Activated CD4-positive, alpha-beta T cell treated with anti-CD3 and anti-CD28 coated beads for 4 hours (primary cell): ENCODE measurements around the gene BRSK1.

Source experiments
- DNase-seq, 2 donors: peaks; one replicate each; pipeline ENCODE4 v3.0.0-alpha.2; 2020

BRSK1 gene

DNA sequence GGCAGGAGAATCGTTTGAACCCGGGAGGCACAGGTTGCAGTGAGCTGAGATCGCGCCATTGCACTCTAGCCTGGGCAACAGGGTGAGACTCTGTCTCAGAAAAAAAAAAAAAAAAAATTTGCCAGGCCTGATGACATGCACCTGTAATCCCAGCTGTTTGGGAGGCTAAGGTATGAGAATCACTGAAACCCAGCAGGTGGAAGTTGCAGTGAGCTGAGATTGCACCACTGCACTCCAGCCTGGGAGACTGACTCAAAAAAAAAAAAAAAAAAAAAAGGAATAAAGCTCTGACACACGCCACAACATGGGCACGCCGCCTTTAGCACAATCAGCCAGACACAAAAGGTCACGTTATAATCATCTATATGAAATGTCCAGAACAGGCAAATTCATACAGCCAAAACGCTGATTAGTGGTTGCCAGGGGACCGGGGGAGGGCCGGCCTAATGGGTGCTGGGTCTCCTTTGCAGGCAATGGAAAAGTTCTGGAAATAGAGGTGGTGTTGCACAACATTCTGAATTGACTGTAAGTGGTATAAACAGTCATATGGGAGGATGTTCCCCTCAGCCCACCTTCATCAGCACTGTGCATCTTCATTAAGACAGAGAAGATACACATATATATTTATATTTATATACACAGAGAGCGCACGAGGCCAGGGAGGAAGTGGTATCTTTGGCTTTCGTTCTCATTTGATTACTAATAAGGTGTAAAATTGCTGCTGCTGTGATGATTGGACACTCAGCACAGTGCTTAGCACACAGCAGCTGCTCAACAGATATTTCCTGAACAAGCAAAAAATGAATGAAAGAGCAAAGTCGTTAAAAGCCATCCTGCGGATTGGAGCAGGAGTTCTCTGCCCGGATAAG is 7.7 kb upstream of the BRSK1 start:
- no peak for DNase-seq

DNA sequence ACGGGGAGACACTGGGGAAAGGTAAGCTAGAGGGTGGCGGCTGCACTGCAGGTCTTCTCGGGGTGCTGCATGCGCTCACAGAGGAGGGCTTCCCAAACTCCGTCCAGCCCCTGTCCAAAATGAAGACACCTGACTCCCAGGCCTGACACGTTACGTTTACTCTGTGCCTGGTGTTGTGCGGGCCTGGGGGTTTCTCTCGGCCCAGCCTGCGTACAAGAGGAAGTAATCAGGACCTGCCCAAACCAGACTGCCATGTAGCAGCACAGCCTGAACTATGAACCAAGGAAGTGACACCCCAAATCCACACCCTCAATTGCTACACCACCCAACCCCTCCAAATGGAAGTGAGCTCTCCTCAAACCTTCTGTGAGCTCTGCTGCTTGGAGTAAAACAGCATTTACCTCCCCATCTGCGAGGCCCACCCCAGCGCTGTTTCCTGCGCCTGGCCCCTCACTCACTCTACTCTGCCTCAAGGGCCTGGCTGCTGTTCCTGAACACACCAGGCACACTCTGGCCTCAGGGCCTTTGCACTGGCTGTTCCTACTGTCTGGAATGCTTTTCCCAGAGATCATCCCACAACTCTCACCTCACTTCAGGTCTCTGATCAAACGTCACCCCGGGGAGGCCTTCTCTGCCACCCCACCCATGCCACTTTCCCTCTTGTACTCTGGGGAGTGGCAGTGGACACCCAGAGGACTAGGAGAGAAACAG is 6.9 kb upstream of the BRSK1 start:
- no peak for DNase-seq

DNA sequence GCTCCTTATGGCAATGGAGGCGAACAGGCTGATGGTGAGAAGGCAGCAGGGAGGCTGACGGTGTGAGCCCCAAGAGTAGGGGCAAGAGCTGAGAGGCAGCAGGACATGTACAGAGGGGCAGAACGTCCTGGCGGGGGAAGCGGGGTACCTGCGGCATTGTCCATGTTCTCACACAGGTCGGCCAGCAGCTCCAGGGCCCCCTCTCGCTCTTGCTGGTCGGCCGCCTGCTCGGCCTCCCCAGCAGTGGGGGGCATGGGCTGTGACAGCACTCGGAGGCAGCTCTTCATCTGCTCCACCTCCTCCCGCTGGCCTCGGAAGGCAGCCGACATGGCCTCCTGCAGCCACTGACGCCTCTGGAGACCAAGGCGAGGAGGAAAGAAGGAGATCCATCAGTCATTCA is 6.3 kb upstream of the BRSK1 start:
- no peak for DNase-seq

DNA sequence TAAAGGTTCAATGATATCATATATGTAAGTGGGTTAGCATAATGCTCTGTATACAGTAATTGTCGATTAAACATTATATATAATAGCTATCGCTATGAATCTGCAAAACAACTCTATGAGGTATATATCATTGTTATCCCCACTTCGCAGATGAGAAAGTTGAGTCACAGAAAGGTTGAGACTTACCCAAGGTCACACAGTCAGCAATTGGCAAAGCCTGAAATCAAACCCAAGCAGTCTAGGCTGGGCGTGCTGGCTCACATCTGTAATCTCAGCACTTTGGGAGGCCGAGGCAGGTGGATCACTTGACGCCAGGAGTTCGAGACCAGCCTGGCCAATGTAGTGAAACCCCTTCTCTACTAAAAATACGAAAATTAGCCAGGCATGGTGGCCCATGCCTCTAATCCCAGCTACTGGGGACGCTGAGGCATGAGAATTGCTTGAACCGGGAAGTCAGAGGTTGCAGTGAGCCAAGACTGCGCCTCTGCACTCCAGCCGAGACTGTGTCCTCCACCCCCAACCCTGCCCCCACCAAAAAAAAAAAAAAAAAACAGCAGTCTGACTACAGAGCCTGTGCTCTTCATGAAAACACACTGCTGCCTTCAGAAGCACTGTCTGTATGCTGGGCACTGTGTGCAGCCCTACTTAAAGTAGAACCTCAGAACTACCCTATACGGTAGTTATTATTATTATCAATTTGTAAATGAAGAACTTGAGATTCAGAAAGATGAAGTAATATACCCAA is 5.2 kb upstream of the BRSK1 start:
- DNase-seq: no peak

DNA sequence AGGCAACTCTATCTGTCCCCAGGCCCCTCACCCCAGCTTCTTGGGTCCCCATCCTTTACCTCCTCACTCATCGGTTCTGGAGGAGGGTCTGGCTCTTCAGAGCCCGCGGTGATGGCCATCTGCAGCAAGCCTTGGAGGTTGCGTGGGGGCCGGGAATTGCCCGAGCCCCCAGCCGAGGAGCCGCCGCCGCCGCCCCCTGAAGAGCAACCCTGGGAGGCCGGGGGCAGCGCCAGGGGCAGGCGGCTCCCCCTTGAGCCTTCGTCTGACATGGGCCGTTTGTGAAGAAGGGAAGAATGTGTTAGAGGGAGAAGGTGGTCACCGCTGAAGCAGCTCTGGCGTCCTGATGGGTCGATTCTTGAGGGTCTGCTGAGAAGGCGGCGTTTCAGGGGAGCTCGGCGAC is 4.5 kb upstream of the BRSK1 start:
- DNase-seq: no peak

DNA sequence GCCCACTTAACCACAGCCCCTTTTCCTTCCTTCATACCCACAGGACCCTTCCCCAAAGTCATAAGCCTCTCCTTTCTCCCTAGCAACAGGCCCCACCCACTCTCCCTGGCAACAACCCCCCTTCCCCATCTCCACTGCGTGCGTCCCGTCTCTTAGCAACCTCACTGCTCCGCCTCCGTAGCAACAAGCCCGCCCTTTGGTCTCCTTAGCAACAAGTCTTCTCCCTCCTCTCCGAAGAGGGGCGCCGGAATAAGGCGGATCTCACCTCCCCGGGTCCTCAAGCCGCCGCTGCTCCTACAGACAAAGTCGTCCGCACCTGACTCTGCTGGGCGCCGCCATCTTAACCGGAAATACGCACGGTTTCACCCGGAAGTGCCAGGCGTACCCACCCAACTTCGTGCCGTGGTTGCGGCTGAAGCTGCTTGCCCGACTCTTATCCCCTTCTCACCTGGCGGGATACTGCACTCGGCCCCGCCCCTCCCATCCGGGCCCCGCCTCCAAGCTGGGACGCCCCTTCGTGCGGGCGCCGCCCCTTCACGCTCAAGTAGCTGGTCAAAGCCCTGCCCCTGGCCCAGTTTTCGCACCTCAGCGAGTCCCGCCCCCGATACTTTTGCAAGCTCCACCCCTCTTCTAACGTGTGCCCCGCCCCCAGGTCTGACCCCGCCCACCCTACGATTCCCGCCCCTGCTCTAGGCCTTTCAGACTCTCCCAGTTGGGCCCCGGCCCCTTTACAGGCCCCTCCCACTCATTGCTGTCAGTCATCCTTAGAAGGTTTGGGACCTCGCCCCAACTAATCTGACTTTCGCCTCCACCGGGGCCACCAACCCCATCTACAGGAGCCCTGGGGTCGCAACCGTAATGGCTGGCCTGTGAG is 3.8 kb upstream of the BRSK1 start, which contains the start of gene HSPBP1:
TSS of gene HSPBP1 (minus strand) at position 341 of the 874 bp plus-strand sequence. CDS start 502 bp downstream, outside the sequence.
- peak; percentile 90 to 93 for DNase-seq

DNA sequence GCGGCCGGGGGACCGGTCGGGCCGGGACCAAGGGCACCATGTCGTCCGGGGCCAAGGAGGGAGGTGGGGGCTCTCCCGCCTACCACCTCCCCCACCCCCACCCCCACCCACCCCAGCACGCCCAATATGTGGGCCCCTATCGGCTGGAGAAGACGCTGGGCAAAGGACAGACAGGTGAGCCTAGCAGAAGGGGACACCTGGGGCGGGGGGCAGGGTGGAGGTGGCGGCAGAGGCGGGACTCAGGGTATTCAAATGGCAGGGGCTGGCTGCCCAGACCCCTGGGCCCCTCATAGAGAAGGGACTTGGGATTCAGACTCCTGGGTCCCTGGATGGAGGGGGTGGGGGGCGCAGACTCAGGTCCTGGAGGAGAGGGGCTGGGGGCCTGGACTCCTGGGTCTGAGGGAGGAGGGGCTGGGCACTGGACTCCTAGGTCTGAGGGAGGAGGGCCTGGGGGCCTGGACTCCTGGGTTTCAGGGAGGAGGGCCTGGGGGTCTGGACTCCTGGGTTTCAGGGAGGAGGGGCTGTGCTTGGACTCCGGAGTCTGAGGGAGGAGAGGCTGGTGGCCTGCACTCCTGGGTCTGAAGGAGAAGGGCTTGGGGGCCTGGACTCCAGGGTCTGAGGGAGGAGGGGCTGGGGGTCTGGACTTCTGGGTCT is 735 bp downstream of the BRSK1 start:
- DNase-seq: no peak

DNA sequence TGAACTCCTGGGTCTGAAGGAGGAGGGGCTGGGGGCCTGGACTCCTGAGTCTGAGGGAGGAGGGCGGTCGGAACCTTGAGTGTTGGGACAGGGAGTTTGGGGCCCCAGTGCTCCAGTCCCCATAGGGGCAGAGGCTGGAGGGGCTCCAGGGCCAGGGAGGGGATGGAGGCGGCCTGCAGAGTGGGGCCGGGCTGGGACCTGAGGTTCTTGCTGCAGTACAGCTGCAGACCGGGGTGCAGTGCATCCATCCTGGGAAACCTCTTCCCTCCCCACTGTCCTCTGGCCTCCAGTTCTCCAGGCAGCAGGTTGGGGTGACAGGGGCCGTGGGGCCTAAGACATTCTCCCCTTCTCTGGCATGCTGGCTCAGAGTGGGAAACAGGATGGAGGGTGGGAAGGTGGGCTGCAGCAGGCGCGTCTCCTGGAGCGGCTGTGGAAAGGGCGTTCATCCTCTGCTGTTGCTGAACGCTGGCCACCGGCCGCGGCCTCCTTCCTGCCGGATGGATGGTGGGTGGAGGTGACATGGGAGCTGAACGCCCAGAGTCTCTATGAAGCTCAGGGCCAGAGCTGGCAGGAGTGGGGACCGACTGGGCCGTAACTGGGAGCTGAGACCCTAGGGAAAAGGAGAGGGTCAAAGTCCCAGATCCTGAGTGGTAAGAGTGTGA is 1.6 kb downstream of the BRSK1 start:
- no peak for DNase-seq

DNA sequence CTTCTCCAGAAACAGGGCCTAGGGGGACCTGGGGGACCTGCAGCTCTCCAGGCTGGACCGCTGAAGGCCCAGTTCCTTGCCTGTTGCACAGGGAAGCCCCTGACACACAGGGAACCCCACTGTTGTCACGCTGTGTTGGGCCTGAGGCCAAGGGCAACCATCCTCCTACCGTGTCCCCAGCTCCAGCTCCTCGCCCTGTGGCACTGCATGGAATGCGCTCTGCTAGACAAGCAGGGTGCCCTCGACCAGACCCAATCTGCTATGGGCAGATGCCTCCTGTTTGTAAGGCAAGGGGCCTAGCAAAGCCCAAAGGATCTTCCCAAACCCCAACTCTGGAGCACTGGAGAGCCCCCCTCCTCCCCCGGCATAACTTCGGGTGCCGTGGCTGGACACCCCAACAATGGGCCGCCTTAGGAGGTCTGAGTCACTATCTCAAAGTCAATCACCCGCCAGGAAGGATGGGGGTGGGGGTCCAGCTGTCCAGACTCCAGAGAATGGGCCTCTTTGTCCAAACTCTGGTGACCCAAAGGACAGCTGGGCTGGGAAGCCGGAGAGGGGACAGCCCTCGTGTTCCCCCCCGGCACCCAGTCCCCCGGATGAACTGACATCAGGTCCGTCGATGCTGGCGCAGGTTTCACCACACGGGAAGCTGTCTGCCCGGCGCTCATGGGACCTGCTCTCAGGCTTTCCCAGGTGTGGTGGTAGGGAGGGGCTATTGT is 3.7 kb downstream of the BRSK1 start:
- no peak for DNase-seq

DNA sequence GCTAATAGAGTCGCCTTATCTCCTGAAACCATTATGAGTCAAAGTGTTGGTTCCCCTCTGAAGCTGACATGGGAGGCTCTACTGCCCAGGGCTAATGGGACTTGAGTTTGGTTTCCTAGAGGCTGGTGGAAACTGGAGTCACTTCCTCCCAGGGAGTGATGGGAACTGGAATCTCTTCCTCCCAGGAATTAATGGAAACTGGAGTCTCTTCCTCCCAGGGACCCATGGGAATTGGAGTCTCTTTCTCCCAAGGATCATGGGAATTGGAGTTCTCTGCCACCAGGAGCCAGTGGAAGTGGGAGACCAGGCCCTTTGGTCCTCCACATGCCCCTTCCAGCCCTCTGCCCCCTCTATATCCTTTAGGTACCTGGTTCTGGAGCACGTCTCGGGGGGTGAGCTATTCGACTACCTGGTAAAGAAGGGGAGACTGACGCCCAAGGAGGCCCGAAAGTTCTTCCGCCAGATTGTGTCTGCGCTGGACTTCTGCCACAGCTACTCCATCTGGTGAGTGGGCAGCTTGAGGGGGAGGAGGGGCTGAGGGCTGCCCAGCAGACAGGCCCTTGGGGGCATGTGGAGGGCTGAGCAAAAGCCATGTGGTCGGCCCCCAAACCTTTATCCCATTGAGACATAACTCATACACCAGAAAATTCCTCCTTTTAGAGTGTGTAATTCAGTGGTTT is 5.5 kb downstream of the BRSK1 start:
- no peak for DNase-seq

DNA sequence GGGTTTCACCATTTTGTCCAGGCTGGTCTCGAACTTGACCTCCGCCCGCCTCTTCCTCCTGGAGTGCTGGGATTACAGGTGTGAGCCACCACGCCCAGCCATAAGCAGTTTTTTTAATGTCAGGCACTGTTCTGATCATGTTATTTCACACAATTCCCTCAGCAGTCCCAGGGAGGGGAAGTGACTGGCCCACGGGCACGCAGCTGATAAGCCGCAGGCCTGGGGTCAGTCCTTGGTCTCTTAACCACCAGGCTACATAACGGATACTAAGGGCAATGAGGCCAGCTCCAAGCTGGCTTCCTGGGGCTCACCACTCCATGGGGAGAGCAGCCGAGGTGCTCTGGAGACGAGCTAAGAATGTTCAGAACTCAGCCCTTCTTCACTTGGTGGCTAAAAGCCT is 13.5 kb downstream of the BRSK1 start:
- no peak for DNase-seq

DNA sequence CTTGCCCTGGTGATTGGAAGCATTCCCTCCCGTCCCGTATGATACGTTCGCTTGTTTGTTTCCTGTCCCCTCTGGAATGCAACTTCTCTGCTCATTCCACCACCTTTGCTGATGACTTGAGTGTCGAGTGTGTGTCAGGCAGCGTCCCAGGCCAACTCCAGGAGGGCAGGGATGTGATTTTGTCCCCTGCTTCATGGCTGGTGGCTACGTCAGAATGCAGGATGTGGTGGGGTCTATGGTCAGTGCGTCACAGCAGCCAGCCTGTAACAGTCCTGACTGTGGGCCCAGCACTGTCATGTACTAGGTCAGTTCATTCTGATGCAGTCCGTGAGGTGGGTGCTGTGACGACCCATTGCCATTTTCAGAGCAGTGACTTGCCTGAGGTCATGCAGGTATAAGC is 16.2 kb downstream of the BRSK1 start:
- no peak for DNase-seq

DNA sequence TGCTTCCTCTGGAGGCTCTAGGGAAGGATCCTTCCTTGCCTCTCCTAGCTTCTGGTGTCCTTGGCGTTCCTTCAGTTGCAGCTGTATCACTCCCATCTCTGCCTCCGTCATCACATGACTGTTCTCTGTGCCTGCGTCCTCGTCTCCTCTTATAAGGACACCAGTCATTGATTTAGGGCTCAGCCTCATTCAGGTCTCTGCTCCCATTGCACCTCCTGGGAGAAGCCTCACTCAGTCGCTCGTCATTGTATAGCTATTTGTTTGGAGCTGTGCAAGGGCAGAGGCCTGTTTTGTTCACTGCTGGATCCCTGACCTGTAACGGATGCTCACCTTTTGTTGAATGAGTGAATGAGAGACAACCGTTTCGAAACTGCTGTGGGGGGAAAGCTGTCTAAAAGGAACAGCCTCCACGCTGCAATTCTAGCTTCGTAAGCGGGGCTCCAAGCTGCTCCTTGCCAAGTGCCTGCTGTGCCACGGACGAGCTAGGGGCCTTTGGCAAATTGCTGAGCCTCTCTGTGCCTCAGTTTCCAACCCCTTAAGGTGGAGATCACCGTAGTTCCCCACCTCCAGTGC is 17.2 kb downstream of the BRSK1 start:
- no peak for DNase-seq

DNA sequence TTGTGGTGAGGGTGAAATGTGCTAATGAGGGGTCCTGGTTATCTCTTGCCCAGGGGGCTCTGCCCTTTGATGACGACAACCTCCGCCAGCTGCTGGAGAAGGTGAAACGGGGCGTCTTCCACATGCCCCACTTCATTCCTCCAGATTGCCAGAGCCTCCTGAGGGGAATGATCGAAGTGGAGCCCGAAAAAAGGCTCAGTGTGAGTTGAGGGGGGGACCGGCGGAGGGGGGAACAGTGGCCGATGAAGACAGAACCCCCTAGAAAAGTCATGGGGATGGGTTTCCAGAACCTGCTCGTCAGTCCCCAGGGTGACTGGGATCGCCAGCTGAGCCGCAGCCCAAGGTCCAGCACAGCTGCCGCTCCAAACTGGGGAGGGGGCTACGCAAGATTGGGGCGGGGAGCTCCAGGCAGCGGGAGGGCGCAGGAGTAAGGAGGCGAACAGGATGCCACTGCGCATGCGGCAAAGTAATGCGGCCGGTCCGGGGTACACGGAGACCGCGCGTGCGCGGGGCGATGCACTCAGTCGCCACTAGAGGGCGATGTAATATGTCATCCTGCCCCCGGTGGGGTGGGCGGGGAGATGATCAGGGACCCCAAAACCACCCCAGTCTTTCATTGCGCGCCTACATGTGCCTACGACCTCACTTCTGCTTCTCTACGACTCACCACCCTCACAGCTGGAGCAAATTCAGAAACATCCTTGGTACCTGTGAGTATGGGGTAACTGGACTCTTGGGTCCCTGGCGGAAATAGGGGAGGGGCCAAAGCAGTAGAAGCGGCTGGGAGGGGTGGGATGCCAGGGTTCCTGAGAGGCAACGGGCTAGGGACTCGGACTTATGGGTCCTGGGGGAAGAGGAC is 17.9 kb downstream of the BRSK1 start:
- DNase-seq: peak; percentile 92 to 96

DNA sequence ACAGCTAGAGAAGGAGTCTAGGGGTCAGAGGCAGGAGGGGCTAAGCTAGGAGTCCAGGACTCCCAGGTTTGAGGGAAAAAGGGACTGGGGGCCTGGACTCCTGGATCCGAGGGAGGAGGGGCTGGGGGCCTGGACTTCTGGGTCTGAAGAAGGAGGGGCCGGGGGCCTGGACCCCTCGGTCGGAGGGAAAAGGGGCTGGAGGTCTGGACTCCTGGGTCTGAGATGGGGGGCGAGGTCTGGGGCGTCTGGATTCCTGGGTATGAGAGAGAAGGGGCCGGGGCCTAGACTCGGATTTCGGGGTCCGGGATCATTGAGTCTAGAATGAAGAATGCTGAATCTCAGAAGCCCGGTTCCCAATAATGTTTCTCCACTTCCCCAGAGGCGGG is 18.5 kb downstream of the BRSK1 start:
- no peak for DNase-seq

DNA sequence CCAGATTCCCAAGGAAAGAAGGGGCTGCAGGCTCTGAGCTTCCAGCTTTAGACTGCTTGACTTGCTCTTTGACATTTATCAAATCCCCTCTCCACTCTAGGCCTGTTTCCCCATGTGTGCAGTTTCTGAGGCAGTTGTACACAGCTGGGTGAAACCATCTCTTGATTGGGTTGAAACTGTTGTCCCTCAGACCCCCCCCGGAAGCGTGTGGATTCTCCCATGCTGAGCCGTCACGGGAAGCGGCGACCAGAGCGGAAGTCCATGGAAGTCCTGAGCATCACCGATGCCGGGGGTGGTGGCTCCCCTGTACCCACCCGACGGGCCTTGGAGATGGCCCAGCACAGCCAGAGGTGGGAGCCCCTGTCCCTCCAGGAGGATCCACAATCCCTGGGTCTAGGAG is 19.7 kb downstream of the BRSK1 start:
- DNase-seq: no peak

DNA sequence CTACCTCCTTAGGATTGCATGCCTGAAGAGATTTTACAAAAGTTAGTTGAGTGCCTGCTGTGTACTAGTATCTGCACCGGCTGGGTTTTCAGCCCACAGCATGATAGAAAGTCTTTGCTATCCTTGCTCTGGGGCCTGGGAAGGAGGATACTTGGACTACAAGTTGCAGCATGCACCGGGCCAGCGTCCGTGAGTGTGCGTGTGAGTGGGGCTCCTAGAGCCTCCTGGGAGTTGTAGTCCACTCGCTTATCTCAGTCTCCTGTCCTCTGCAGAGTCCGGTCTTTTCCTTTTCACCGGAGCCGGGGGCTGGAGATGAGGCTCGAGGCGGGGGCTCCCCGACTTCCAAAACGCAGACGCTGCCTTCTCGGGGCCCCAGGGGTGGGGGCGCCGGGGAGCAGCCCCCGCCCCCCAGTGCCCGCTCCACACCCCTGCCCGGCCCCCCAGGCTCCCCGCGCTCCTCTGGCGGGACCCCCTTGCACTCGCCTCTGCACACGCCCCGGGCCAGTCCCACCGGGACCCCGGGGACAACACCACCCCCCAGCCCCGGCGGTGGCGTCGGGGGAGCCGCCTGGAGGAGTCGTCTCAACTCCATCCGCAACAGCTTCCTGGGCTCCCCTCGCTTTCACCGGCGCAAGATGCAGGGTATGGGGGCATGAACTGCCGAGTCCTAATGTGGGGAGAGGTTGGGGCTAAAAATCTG is 20.6 kb downstream of the BRSK1 start:
- no peak for DNase-seq

DNA sequence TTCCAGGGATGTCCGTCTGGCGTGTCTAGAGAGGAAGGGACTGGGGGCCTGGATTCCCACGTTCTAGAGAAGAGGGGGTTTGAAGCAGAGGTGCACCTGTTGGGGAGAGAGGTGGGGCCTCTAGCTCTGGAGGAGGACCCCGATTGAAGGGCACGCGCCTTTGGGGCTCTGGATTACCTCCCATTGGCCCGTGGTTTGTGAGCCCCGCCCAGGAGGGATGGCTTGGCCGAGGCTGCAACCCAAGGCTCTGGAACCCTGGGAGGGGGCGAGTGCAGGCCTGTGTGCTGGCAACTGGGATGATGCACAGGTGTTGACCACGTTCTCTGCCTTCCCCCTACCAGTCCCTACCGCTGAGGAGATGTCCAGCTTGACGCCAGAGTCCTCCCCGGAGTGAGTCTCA is 21.2 kb downstream of the BRSK1 start:
- no peak for DNase-seq
